ENCODE results near the gene OTUB1.
"Not testable (repeated sequence)": the region's sequence is repeated elsewhere in the genome, so short reads cannot be mapped to it uniquely, and the experiment has no call there.

OTUB1 gene

DNA sequence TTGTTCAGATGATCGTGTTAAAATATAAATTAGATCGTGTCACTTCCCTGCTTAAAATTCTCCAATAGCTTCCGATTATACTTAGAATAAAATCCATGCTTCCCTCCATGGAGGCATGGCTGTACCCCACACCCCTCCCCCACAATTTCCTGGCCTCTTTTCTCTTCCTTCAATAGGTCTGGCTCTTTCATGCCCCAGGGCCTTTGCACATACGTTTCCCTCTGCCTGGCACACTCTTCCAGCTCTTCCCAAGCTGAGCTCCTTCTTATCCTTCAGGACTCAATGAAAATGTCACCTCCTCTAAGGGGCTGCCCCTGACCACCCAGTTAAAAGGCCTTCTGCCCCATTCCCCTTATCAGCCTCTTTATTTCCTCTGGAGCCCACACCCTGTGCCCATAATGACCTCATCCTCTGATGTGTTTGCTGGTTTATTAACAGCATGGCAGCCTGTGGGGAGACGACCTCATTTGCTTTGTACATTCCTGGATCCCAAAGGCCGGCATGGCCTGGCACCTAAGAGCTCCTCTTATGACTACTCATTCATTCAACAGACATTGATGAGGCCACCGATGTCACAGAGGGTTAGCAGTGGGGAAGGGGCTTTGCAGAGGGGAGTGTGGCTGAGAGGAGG is 40.5 kb downstream of the OTUB1 start:
- no peak for DNase-seq

DNA sequence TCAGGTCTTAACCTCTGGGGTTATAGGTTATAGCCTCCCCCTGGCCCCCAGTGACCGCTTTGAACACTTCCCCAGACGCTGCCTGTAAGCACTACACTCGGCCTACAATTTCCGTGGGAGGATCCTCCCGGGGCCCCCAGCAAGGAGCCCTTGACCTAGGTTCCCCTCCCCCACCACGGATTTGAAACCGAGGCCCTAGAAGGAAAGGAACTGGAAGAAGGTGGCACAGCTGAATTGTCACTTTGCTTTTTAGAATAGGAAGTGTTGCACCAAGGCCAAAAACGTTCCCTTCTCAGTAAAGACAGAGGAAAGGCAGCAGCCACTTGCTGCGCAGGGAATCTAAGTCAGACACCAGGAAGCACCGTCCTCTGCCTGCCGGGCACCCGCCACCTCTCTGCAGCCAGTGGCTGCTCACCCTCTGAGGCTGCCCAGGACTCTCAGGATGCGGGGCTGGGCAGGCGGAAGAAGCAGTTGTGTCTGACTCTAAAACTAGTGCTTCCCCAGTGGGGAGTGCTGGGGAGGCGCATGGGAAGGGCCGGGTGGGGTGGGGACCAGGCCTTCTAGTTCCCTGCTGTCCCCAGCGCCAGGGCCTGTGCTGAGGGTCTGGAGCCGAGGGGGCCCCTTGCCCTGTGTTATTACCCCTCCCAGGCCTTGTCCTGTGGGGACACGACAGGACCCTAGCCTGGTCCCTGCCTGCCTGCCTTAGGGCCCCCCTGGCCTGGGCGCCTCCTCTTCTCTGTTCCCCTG is 41.6 kb downstream of the OTUB1 start:
- DNase-seq, result no peak

DNA sequence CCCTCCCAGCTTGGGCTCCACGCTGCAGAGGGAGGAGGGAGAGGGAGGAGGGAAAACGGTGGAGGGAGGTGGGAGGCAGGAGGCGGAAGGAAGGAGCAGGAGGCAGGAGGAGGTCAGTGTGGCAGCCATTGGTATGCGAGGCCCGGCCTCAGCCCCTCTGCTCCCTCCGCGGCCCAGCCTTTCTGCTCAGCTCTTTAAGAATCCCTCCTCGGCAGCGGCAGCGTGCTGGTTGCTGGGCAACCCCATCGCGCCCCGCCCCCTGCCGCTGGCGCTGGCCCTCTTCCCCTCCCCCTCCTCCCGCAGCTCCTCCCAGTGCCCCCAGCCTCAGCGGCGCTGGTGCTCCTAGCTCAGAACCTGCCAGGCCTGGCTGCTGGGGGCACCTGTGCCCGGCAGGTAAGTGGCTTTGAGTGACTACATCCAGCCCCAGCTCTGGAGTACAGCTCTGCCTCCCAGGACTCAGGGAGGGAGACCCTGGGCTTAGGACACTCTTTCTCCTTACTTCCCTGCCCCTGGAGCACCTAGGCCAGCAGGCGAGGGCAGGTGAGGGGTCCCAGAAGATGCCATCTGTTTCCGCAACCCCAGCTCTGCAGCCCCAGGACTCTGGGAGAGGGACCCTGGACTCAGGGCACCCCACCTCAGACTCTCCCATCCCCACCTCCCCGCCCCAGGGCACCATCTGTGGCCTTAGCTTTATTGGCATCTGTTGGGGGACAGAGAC is 42.3 kb downstream of the OTUB1 start:
- DNase-seq, result peak; percentile 63

DNA sequence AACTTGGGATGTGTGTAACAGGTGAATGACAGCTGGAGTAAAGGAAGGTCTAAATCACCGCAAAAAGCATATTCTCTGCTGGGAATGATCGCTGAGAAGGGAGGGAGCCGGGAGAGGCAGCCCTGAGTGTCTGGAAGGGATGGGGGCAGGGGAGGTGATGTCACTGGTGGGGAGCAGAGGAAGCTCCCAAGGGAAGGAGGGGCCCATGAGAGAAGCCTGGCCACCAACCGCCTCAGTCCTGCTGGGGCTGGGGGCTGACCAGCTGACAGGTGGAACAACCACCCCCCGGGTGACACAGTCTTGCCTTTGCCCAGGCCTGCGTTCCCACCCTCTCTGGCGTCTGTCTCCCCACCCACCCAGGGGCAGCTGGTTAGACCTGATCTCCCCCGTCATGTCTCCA is 43.5 kb downstream of the OTUB1 start:
- no peak for DNase-seq

DNA sequence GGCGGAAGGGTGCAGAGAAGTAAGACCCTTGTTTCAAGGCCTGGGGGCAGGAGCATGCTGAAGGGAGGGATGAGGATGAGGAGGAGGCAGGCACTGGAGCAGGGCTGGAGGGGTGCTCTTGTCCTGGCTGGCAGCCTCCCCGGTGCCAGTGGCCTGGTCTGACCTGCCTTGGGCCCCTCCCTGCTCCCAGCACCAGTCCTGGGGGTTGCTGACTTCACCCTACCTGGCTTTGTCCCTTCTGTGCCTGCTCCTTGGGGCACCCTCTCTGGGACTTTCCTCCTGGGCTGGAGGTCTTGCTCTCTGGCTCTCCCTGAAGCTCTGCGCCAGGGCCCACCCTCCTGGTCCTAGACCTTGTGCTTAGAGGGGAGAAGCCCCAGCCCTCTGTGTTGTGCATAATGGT is 44.8 kb downstream of the OTUB1 start:
- DNase-seq, result no peak

DNA sequence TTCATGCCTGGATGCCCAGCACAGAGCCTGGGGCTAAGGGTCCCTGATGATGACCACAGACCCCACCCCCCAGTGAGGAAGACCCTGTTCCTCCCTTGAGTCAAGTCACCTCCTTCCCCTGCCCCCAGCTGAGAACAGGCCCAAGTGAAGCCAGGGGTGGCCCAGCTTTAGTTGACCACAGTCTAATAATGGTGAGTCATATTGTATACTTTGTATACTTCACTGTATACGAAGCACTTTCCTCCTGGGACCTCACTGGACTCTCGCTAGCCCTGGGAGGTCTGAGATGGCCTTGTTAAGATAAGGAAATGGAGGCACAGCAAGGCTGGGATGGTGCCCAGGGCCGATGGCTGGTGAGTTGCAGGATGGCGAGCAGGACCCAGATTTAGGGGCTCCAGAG is 45.8 kb downstream of the OTUB1 start:
- DNase-seq, result no peak

DNA sequence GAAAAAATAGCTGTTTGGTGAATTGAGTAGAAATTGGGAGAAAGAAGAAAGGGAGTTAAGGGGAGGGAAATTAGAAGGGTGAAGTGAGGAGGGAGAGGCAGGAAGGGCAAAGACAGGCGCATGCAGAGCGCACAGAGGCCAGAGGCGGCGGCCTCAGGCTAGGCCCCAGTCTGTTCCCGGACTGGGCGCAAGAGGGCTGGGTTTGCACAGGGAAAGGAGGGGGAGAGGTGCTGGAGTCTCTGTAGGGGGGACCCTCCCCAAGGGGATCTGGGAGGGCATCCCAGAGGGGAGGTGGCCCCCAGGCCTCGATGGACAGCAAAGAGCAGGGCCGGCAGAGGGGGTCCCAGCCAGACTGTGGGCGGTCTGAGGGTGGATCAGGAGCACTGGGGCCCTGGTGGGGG is 48.2 kb downstream of the OTUB1 start:
- DNase-seq, result no peak

DNA sequence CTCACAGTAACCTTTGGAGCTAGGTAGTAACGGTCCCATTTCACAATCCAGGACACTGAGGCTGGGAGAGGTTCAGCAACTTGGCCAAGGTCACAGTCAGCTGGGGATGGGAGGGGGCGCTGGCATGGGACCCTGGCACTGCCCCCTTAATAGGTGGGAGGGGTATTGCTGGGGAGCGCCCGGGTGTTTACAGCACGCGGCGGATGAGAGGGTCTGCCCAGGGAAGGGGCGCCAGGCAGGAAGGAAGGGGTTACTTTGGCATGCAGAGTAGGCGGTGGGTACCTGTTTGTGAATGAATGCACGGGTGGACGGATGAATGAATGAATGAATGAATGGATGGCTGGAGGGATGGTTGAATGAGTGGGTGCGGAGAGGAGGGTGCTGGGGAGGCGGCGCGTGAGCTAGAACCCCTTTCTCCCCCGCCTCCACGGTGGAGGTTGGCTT is 48.9 kb downstream of the OTUB1 start:
- DNase-seq, result no peak

DNA sequence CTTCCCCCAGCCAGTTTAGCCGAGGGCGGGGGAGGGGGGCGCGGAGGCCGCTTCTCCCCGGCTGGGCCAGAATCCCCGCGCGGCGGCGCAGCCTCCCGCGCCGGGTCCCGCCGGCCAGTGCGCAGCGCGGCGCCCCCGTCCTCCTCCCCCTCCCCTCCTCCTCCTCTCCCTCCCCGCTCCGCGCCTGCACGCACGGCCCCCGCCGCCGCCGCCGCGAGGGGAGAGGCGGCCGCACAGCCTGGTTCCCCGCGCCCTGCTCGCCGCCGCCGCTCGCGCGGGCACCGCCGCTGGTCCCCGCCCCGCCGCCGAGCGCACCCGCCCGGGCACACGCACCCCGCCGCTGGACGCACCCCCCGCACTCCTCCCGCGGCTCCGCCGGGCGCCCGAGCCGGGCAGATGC is 49.3 kb downstream of the OTUB1 start, which contains the start of gene FLRT1:
Gene FLRT1, plus strand, starts transcription at position 356 of the 400 bp plus-strand sequence. CDS start 80,337 bp downstream, outside the sequence.
- DNase-seq, result peak; percentile 19

DNA sequence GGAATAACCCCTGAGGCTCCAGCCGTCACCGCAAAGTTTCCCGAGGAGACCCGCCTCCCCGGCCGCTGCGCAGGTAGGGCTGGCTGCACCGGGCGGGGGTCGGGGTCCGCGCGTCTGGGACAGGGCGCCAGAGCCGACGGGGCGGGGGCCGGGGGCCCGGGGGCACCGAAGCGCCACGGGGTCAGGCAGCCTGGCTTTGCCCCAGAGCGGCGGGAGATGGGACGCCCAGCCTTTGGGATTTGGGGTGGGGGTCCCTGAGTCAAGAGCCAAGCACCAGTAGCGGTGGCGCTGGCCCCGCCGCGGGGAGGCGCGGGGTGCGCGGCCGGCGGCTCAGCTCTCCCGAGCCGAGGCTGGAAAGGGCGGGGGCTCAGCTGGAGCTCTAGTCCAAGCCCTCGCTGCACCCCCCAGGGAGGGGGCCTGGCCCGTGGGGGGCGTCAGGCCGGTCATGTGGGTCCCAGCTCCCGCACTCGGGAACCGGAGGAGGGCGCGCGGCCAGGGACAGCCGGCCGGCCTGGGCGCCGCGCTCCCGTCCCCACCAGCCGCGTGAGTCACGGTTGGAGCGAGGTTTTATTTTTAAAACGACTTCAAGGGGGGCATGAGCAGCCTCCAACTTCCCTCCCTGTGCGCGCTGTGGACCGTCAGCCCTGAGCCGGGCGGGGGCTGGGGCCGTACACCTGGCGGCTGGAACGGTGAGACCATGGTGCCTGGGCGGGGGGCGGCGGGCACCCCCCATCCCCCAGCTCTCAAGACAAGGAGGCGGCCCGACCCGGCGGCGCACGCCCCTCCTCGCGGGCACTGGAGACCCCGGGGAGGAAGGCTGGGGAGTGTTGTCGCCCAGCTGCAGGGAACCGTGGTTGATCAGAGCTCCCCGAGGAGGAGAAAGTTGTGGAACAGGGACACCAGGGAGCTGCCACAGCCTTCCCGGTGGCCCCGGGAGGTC is 50.1 kb downstream of the OTUB1 start:
- peak; percentile 45 for DNase-seq

DNA sequence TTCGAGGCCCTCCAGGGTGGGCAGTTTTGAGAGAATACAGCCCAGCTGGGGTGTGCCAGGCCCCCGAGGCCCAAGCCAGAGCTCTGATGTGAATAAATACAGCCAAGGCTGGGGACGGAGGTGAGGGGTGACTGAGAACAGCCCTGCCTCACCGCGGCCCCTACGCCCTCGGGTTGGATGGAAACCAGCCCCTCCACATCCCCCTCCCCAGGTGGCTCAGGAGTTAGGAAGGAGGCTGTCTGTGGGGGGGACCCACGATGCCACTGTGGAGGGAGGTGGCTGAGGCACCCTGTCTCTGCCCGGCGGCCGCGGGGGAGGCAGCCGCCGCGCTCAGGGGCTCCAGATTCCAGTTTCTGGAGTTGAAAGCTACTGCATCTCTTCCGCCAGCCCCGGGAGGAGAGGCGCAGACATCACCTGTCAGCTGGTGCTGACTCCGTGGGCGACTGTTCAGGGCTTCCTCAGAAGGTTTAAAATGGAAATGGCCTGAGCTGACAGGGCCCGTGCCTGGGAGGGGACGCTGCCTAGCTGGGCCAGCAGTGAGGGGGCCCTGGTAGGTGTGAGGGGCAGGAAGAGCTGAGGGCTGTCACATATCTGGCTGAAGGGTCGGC is 50.9 kb downstream of the OTUB1 start:
- no peak for DNase-seq

DNA sequence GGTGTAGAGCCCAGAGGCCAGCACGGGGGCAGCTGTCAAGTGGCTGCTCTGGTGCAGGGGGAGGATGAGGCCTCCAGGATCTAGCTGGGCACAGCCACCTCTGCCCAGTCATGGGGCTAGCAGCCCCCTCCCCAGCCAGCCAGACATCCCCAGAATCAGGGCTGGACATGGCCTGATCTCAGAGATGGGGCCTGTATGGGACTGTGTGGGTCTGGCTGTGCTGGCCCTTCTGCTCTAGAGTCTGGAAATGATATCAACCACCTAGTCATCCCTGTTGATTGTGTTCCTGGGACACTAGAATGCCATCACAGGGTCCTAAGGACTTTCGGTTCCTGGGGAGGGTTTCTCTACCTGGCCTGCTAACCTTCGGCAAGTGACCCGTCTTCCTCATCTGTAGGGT is 52.3 kb downstream of the OTUB1 start:
- DNase-seq, result no peak

DNA sequence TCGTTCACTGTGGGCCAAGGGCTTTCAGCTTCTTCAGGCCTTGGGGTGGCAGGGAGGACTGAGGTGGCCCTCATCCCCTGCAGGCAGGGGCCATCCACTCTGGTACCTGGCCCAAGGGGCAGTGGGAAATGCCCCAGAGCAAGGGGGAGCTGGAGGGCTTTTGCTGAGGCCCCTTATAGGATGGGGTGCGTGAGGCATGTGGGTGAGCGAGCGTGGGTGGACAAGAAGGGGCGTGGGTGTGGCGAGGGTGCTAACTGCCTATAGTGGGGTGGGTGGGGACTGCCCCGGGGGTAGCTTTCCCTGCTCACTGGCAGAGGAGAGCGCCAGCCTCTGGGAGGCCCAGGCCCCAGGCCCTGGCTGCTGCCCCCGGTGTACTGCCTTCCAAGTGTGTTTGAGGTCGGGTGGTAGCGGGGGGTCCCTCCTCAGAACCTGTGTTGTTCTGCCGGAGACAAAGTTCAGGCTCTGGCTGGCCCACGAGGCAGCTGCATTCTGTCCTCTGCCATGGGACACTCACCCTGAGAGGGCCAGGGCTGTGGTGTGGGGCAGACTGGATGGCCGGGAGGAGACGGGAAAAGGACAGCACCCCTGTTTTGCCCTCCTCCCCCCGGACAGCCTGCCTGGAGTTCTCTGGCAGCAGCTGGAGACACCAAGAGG is 52.9 kb downstream of the OTUB1 start:
- no peak for DNase-seq

DNA sequence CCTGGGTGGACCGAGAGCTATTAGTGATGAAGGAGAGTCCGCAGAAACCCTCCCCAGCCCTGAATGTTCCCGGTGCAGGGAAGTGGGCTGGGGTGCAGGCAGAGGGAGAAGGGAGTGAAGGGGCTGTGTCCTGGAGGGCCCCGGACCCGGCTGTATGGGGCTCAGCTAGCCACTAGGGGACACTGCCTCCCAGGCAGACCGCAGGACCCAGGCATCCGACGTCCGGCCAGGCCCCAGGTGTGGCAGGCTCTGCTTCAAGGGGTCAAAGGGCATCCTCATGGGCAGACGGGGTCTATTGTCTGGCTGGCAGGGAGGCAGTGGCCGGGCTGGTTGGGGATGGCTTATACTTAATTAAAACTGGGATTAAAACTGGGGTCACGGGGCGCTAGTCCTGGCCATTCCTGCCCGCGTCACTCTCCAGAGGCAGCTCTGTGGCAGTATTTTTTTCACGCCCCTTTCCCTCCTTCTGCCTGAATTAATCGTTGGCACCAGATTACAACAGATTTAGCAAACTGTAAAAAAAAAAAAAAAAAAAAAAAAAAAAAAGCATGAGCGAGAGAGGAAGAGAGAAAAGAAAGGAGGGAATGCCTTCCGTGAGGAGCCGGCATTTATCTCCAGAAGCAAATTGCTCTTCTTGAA is 54.6 kb downstream of the OTUB1 start:
- no peak for DNase-seq

DNA sequence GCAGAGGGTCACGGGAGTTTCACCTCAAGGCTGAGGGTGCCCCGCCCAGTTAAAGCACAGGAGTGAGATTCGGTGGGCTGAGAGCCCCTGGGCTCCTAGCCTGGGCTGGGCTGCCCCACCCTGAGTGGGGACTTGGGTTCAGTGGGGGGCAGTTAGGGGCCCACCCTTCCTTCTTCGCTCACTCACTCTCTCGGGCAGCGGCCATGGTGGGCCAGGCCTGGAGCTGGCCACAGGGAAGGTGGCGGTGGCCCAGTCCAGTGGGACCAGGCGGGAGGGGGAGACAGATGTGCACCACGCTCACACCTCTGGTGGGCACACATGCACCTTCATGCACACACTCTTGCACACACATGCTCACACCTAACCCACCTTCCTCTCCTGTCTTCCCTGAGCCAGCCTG is 55.6 kb downstream of the OTUB1 start:
- no peak for DNase-seq

DNA sequence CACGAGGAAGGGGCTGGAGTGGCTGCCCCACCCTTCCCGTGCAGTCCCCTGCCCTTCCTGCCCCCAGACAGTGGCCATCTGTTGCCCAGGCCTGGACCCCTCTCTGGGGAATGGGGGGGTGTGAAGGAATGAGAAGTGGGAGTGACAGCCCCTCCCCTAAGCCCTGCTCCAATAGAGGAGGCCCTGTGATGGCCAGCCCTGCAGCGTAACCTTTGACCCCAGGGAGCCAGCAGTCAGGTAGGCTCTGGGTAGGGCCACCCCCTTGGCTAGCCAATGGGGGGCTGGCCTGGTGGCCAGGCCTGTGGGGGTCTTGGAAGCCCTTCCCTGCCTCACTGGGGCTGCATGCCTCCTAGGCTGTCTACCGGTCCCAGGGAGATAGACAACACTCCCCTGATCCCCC is 56.1 kb downstream of the OTUB1 start:
- DNase-seq, result no peak

DNA sequence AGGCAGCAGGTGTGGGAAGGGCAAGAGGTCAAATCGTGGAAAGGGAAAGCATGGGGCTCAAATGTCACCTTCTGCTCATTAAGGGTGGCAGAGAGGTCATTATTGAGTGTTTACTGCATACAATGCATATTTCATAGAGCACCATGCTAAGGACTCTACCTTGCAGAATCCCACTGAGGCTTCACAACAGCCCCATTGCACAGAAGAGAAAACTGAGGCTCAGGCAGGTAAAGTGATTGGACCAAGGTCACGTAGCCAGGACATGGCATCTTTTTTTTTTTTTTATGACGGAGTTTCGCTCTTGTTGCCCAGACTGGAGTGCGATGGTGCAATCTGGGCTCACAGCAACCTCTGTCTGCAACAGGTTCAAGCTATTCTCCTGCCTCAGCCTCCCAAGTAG is 57.3 kb downstream of the OTUB1 start:
- no peak for DNase-seq

DNA sequence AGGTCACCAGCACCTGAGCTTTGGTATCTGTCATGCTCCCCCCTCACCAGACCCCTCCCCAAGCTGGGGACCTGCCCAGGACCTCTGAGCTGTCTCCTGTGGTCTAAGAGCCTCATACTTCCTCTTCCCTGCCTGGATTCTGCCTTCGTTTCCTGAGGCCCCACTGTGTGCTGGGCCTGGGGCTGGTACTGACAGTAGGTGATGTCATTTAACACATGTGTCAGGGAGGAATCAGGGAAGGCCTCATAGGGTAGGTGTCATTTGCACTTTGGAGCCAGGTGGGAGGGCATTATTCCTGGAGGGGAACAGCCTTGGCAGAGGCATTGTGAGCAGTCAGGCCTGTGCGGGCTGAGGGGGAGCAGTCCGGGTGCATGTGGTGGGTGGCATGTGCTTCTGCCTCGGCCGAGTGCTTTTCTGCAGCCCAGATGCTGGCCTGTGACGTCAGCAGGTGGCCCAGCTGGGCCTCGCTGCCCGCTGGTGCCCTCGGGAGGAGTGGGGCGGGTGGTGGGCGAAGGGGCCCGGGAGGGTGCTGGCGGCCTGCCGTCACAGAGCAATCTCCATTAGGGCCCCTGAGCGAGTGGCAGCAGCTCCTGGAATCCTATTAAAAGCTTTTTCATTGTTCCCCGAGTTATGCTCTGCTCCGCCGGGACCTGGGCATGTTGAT is 58.6 kb downstream of the OTUB1 start:
- peak; percentile 48 for DNase-seq

DNA sequence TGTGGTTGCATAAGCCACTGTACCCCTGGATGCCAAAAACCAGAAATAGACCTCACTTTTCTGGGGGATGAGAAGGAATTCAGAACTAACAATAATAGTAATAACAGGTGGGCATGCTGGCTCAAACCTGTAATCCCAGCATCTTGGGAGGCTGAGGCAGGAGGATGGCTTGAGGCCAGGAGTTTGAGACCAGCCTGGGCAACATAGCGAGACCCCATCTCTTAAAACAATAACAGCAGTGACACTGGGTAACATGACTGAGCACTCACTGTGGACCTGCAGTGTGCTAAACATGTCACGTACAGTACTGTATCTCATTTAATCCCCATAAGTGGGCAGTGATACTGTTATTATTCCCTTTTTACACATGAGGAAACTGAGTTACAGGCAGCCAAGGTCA is 59.5 kb downstream of the OTUB1 start:
- DNase-seq, result no peak

DNA sequence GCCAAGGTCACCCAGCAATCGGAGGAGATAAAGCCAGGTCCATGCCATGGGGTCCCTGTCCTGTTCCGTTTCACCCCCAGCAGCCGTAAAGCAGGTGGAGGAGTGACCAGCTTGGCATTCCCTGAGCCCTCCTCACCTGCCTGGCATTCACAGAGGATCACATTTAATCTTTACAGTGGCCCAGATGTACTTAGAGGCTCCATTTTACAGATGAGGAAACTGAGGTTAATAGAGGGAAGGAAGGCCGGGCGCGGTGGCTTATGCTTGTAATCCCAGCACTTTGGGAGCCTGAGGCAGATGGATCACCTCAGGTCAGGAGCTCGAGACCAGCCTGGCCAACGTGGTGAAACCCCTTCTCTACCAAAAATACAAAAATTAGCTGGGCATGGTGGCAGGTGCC is 61.1 kb downstream of the OTUB1 start:
- DNase-seq, result not testable (repeated sequence)
